IPS-NIHi7 (cell line): ENCODE data around the gene IL11.

Source experiments
- DNase-seq: peaks from one replicate; pipeline ENCODE4 v3.0.0; 2012; ENCODE audit warnings: mixed read lengths; ENCODE audit errors: extremely low spot score

The IL11 gene

DNA sequence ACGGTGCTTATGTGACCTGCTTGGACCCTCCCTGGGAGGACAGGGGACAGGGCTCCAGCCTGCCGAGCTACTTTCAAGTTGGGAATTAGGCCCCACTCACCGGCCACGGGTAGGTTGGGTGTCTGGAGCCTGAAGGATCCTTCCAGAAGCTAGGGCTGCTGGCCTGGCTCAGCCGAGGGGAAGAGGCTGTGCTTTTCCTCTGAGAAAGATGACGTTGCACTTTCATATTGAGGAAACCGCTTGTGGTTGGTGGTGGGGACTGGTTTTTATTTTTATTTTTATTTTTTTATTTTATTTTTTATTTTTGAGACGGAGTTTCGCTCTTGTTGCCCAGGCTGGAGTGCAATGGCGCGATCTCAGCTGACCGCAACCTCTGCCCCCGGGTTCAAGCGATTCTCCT is 45.1 kb downstream of the IL11 start, which contains the start of gene TMEM150B:
TMEM150B (minus strand) TSS at position 170 of the 400 bp plus-strand sequence. CDS start 4,305 bp downstream, outside the sequence.
- no peak for DNase-seq

DNA sequence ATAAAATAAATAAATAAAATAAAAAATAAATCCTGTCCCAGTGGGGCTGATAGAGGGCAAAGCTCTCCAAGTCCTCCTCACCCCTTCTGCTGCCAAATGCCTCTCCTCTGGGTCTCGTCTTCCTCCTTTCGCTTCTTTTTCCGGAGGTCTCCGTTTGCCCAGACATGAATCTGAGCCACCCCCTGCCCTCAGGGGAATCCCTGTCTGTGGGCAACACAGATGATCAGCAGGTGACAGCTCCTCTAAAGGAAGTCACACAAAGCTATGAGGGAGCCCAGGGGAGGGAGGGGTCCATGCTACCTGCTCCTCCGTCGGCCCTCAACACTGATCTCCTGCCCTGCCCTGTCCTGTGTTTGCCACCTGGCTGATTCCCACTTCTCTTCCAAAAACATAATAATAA is 45.6 kb downstream of the IL11 start:
- no peak for DNase-seq

- DNase-seq, result no peak
These were observed 47.9 kb downstream of the IL11 start for GRCh38 chr19:55322204-55322885.

- DNase-seq, result no peak
These were observed 48.7 kb downstream of the IL11 start for GRCh38 chr19:55321466-55322137.

DNA sequence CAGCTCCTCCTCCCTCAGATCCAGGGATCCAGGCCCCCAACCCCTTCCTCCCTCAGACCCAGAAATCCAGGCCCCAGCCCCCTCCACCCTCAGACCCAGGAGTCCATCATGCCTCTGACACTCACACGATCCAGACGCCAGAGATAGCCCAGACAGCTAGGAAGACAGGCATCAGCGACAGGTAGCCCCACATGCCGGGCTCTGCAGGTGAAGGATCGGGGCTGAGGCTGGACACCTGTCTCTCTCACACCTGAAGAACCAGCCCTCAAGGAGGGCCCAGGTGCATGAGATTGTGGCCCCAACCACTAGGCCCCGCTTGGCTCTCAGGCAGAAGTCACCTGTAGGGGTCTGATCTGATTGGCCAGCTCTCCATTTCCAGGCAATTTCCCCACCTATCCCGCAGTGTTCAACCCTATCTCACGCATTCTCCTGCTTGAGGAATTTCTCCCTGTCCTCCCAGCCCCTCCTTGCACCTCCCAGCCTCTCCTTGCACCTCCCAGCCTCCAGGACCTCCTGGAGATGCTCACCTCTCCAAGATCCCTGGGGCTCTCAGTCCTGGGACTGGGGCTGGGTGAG is 49.3 kb downstream of the IL11 start:
- DNase-seq, result no peak

- DNase-seq, result peak; percentile 96
These were observed 50.5 kb downstream of the IL11 start for GRCh38 chr19:55319785-55320184.

DNA sequence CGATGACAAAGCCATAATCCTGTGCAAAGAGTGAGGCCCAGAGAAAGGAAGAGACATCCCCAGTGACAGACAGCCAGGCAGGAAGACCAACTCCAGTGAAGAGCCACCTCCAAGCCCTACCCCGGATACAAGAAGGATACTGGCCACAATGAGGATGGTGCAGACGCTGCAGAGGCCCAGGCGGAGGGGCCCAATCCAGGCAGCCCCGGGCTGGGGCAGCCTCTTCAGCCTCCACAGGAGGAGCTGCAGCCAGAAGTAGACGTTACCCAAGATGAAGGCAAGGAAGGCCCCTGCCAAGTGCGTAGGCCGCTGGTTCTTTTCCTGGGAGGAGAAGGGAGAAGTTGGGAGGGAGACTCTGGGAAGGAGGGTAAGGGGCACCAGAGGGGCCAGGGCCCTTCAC is 53.6 kb downstream of the IL11 start:
- no peak for DNase-seq

DNA sequence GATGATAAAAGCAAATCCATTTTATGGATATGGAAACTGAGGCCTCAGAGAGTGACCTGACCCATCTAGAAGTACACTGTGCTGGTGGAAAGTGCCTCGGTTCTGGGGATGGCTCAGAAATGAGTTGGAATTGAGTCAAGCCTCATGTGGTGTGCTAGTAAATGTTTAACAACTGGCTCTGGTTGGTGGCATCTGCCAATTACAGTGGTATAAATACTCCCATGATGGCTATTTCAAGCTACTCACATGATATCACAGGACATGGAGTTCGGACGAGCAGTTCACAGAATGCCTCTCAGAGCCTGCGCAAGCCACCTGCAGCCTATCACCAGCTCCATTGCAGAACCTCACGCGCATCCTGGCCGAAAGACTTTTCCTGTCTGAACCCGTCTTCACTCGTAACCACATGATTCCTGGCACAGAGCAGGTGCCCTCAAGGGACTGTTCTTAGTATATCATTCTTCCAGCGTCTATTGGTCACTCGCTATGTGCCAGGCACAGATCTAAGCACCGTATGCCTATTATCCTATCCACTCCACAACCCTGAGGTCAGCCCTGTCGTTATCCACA is 54.2 kb downstream of the IL11 start:
- DNase-seq, result no peak

DNA sequence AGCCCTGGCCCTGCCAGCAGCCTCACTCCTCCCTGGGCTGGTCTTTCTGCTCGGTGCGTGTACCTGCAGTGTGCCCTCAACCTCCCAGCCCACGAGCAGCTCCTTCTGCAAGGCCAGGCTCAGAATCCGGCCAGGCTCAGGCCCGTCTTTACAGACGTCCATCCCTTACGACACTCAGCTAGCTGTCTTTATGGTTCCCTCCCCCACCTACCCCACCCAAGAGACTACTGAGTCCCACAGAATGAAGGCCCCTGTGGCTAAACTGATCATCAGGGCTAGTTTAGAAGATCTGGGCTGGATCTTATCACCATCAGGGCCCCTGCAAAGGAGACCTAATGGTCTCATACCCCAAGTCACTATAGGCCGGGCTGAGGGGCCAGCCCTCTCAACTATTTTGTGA is 55.9 kb downstream of the IL11 start:
- no peak for DNase-seq
